ENCODE results near the gene DCTPP1. TPM values are rescaled to one million over a fixed set of nuclear protein-coding genes. Genes with fewer than 3 reads are reported as not detected.
A peak's percentile ranks its signal among the peaks of the same experiment; 100 is the strongest.

The DCTPP1 gene
- total RNA-seq, 2 donors from 2014 or later, result 31.6 to 37.6 TPM

GRCh38 chr16:30407804-30408534 is 21.9 kb downstream of the DCTPP1 start:
- no peak for DNase-seq (ENCODE audit: low spot score)
- no peaks in the 10 kb centered on the region for H3K36me3 ChIP-seq
- H3K27me3 ChIP-seq (replicated peaks; ENCODE audit: insufficient read depth), result no peaks in the 10 kb centered on the region
- TF ChIP-seq POLR2AphosphoS5 (IDR thresholded peaks at IDR 0.05) (no peak), POLR2A (IDR thresholded peaks at IDR 0.05) (no peak)
- TF ChIP-seq, protein P1, sequence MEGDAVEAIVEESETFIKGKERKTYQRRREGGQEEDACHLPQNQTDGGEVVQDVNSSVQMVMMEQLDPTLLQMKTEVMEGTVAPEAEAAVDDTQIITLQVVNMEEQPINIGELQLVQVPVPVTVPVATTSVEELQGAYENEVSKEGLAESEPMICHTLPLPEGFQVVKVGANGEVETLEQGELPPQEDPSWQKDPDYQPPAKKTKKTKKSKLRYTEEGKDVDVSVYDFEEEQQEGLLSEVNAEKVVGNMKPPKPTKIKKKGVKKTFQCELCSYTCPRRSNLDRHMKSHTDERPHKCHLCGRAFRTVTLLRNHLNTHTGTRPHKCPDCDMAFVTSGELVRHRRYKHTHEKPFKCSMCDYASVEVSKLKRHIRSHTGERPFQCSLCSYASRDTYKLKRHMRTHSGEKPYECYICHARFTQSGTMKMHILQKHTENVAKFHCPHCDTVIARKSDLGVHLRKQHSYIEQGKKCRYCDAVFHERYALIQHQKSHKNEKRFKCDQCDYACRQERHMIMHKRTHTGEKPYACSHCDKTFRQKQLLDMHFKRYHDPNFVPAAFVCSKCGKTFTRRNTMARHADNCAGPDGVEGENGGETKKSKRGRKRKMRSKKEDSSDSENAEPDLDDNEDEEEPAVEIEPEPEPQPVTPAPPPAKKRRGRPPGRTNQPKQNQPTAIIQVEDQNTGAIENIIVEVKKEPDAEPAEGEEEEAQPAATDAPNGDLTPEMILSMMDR (IDR thresholded peaks at IDR 0.05), result no peak
- intact Hi-C loops (cut with DNase I), result loop anchor here (10.0 kb wide), 1 partner anchor 313 kb away; the partner anchor contains the start of genes TBX6 and YPEL3
- H3K9me3 ChIP-seq, result no peaks in the 10 kb centered on the region
- 12% methylated on average over 17 of the region's 19 CpGs for WGBS
- peak overlapping the region; percentile 69 to 75 for H3K4me3 ChIP-seq
- H3K27ac ChIP-seq, result peak overlapping the region; percentile 76 to 85
- peaks cover 2% of the 10 kb centered on the region for H3K4me1 ChIP-seq (replicated peaks)

DNA sequence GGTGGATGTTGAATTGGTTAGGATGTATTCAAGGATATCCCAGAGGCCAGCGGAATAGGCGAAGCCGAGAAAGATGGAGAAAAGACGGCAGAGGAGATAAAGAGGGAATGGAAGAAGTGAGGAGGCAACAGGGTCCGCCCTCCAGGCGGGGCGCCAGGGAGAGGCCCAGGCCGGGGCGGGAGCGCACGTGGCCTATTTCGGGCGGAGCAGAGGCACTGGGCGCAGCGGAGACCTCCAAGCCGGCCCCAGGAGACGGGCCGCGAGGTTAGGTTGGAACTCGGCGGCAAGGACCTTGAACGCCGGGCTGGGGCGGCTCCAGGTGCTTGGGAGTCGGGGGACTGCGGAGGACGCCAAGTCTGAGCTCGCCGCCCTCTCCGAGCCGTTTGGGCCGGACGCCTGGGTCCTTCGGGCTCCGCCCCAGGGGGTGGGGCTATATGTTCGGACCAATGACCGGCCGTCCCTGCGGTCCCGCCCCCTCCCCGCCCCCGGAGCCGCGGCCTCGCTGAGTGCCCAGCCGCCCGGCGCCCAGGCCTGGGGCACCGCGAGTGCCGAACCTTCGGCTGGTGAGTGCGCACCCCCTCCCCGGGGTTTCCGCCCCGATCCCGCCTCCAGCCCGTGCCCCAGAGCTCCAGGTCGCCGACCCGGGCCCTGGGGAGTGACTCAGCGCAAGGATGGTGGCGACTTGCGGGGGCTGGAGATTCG is 22.6 kb downstream of the DCTPP1 start, which contains the start of gene ZNF771:
Gene ZNF771, plus strand, starts transcription at position 505 of the 702 bp plus-strand sequence. CDS start 448 bp downstream, outside the sequence.
- WGBS, result under 1% methylated on average over 46 of the region's 65 CpGs
- Histone ChIP-seq H3K4me1 (replicated peaks) (peaks cover 2% of the 10 kb centered on the region), H3K27me3 (replicated peaks; ENCODE audit: insufficient read depth) (no peaks in the 10 kb centered on the region), H3K9me3 (no peaks in the 10 kb centered on the region), H3K4me3 (peak within 1 kb of the TSS; percentile 69 to 75), H3K27ac (peak within 1 kb of the TSS; percentile 76 to 85), H3K36me3 (no peaks in the 10 kb centered on the region)
- peak; percentile 55 for TF ChIP-seq POLR2A (IDR thresholded peaks at IDR 0.05)
- TF ChIP-seq, protein P1 (IDR thresholded peaks at IDR 0.05), result peak in 1 of 4 experiments; percentile 24
- peak; percentile 69 for TF ChIP-seq POLR2AphosphoS5 (IDR thresholded peaks at IDR 0.05)
- peak; percentile 92 for DNase-seq (ENCODE audit: low spot score)
- intact Hi-C loops (cut with DNase I), result loop anchor here (10.0 kb wide), 1 partner anchor 312 kb away; the partner anchor contains the start of genes TBX6 and YPEL3

- H3K4me1 ChIP-seq (replicated peaks), result peaks cover 2% of the 10 kb centered on the region
- DNase-seq (ENCODE audit: low spot score), result no peak
- H3K4me3 ChIP-seq, result peak overlapping the region; percentile 69 to 75
- peak overlapping the region; percentile 76 to 85 for H3K27ac ChIP-seq
- no peaks in the 10 kb centered on the region for H3K36me3 ChIP-seq
- WGBS, result 14% methylated on average over 14 of the region's 14 CpGs
- no peaks in the 10 kb centered on the region for H3K9me3 ChIP-seq
- TF ChIP-seq POLR2A (IDR thresholded peaks at IDR 0.05), result no peak
- TF ChIP-seq, protein P1 (IDR thresholded peaks at IDR 0.05), result no peak
- no peak for TF ChIP-seq POLR2AphosphoS5 (IDR thresholded peaks at IDR 0.05)
- intact Hi-C loops (cut with DNase I), result loop anchor here (10.0 kb wide), 1 partner anchor 312 kb away; the partner anchor contains the start of genes TBX6 and YPEL3
- H3K27me3 ChIP-seq (replicated peaks; ENCODE audit: insufficient read depth), result no peaks in the 10 kb centered on the region
These were observed 23.1 kb downstream of the DCTPP1 start for GRCh38 chr16:30406795-30407101.

DNA sequence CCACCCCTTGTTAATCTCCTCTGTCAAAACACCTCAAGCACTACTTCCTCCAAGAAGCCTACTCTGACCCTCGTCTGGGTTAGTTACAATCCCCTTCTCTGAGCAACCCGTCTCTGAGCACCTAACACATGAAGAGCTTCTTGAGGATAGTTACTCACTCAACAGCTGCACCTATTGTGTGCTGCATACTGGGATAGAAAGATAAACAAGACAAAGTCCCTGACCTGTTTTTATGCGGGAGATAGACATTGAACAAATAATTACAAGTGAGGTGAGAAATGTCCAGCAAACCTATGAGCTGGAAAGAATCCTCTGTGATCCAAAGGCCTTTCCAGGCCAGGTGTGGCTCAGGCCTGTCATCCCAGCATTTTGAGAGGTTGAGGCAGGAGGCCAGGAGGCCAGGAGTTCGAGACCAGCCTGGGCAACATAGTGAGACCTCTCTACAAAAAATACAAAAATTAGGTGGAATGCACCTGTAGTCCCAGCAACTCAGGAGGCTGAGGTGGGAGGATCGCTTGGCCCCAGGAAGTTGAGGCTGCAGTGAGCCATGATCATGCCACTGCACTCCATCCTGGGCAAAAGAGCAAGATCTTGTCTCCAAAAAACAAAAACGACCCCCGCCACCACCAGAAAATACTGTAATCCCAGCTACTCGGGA is 27.9 kb downstream of the DCTPP1 start:
- Histone ChIP-seq H3K27ac (no peak overlapping the region), H3K27me3 (replicated peaks; ENCODE audit: insufficient read depth) (no peaks in the 10 kb centered on the region), H3K4me3 (no peak overlapping the region), H3K4me1 (replicated peaks) (no peaks in the 10 kb centered on the region), H3K9me3 (no peaks in the 10 kb centered on the region), H3K36me3 (no peaks in the 10 kb centered on the region)
- WGBS, result 76% methylated on average over 8 of the region's 8 CpGs
- DNase-seq (ENCODE audit: low spot score), result no peak
- intact Hi-C loops (cut with DNase I), result loop anchor here (10.0 kb wide), 1 partner anchor 307 kb away; the partner anchor contains the start of genes TBX6 and YPEL3
- TF ChIP-seq, protein P1 (IDR thresholded peaks at IDR 0.05), result no peak
- TF ChIP-seq POLR2AphosphoS5 (IDR thresholded peaks at IDR 0.05), result no peak
- TF ChIP-seq POLR2A (IDR thresholded peaks at IDR 0.05), result no peak
